22Rv1 (cell line): ENCODE data around the gene GPER1.

Experiments
- H3K27ac ChIP-seq: fragments of 450-650 bp; 2 replicates; pipeline ENCODE4 v1.5.1; 2017
- CTCF ChIP-seq: fragments of 450-650 bp; IDR thresholded peaks from 2 replicates; pipeline ENCODE4 v1.5.1; 2017; ENCODE audit warnings: mild to moderate bottlenecking
- ZFX ChIP-seq: fragments of 450-650 bp; IDR thresholded peaks from 2 replicates; pipeline ENCODE4 v1.6.1; 2017; ENCODE audit warnings: antibody characterized with exemption, borderline replicate concordance

Gene GPER1

DNA sequence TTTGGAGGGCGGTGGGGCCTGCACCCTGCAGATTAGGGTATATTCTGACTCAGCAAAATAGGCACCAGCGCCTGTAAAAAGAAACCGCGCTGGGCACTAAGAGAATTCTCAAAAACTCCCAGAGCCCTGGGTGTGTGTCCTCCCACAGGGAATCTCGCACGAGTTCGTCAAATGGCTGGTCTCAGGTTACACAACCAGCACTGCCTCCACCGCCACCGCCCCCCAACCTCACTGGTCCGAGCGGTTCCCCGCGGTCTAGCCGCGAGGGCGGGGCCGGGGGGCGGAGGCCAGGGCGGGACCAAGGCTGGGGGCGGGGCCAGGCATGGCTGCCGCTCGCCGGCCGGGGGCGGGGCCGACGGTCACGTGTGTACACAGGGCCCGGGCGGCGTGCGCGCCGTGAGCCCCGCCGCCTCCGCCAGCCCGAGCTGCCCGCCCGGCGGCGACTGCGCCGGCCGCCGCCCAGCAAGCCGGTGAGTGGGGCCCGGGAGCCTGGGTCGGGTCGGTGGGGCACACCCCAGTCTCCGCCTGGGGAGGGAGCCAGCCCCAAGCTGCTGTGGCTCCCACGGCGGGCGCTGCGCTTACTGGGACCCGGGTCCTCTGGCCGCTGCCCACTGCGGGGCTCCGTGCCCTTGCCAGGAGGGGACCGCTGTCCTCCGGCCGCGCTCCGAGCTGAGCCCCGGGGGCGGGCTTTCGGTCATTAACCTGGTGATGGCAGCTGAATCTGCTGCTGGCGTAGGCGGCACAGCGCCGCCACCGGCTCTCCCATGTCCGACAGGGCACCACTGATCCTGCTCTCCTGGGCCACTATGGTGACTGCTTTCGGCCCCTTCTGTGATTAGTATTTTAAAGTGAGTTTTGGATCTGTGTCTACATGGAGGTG, 43.5 kb upstream of the GPER1 start, which contains the start of gene GPR146:
GPR146 (plus strand) TSS at position 358 of the 880 bp plus-strand sequence. CDS start 12,970 bp downstream, outside the sequence.
- TF ChIP-seq ZFX = no peak
- peak; percentile 90 for TF ChIP-seq CTCF
- peak within 1 kb of the TSS; percentile 92 for H3K27ac ChIP-seq

GRCh38 chr7:1045069-1046063, 42.5 kb upstream of the GPER1 start:
- H3K27ac ChIP-seq = peak overlapping the region; percentile 92; the same call in 1 of the 2 replicates
- TF ChIP-seq ZFX = no peak
- TF ChIP-seq CTCF = peak; percentile 62

DNA sequence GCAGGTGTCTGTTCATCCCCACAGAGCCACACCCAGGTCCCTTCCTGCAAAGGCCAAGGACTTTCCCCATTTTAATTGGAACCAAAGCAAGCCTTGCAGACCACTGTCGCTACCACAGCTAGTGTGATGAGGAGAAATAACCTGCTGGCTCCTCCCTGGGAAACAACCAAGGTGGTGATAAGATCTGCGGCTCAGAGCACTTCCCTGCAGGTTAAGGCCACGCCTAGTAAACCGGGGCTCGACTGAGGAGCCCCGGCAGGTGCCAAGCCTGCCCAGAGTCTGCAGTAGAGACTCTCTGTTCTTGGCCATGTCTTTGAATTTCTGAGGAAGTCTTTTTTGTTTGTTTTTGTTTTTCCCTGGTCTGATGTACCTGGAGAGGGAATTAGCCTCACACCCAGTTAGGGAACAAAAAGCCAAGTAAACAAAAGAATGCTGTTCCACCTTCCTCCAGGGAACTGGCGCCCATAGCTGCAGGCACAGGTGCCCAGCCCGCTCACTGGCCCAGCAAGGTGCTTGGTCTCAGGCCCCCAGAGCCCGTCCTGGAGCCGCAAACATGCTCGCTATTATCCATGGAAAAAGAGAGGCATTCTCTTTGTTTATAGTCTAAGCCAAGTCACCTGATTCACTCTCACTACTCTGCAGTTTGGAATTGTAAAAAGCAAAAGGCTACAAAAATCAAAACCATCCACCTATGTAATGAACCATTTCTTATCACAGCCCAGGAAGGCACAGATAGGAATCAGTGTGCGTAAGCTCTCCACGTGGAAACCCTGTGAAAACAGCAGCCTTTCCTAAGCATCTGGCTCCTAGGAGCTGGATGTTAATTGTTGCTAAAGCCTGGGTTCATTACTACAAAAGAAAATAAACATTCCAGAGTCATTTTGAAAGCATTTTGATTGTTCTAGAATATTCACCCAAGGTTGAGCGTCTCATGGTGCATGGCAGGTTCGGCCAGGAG, 40.9 kb upstream of the GPER1 start:
- TF ChIP-seq CTCF (no peak), ZFX (no peak)

GRCh38 chr7:1049006-1049741, 38.7 kb upstream of the GPER1 start:
- TF ChIP-seq ZFX (no peak), CTCF (no peak)
- no peak overlapping the region for H3K27ac ChIP-seq

More for the DNA sequence above, 40.9 kb upstream of the GPER1 start:
- H3K27ac ChIP-seq = peak overlapping the region; percentile 60

DNA sequence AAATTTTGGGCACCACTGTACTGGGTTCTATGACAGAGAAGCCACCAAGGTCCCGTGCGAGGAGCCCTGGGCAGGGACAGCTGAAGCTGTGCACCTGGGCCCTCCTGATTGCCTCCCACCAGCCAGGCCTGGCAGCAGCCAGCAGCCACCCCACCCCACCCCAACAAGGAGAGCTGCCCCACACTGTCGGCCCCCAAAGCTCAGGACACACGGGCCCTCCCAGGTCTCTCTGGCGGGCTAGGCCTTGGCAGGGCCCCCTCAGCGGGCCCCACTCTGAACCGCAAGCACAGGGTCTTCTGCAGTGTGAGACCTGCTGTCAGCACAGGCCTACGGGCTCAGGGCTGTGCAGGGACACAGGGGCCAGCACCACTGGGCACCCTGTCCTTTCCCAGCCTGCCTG, 38.1 kb upstream of the GPER1 start:
- no peak for TF ChIP-seq CTCF
- no peak overlapping the region for H3K27ac ChIP-seq

DNA sequence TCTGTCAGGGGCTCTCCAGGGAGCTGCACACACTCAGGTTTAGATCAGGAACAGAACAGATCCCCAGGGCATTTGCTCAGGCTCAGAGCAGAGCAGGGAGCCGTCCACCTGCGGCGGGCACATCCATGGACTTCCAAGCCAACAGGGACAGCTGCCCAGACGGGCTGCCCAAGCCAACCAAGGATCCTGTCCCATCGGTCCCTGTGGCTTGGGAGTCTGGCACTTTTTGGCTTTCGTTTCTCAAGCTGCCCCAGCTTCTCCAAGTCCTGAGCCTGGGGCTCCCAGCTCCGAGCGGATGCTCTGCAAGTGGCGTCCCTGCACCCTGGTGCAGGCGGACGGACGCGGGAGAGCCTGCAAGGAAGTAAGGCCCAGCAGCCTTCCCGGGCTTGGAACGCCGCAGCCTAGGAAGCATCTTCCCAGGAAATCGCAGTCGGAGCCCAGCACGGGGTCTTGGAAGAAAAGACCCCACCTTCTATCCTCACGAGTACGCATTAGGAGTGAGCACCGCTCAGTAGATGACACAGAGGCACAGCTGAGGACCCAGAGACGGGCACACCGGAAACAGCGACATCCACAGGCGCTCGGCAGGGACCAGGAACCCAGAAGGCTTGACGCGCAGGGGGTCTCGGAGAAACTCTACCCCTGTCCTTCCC, 37.5 kb upstream of the GPER1 start:
- no peak overlapping the region for H3K27ac ChIP-seq
- TF ChIP-seq ZFX = no peak
- TF ChIP-seq CTCF = no peak
